Stimulated activated CD8-positive, alpha-beta memory T cell treated with anti-CD3 and anti-CD28 coated beads, Interleukin-15, amount 100 ng/mL, for 48 hours (primary cell): ENCODE measurements around the gene SUSD3.
A peak's percentile ranks its signal among the peaks of the same experiment; 100 is the strongest.

Source experiments
- DNase-seq, 2 donors: peaks; one replicate each; pipeline ENCODE4 v3.0.0-alpha.2; 2020; ENCODE audit warnings: low read depth in 2 of 2

Gene SUSD3

GRCh38 chr9:93052791-93053540 lies 5.5 kb upstream of the SUSD3 start:
- DNase-seq, result no peak

DNA sequence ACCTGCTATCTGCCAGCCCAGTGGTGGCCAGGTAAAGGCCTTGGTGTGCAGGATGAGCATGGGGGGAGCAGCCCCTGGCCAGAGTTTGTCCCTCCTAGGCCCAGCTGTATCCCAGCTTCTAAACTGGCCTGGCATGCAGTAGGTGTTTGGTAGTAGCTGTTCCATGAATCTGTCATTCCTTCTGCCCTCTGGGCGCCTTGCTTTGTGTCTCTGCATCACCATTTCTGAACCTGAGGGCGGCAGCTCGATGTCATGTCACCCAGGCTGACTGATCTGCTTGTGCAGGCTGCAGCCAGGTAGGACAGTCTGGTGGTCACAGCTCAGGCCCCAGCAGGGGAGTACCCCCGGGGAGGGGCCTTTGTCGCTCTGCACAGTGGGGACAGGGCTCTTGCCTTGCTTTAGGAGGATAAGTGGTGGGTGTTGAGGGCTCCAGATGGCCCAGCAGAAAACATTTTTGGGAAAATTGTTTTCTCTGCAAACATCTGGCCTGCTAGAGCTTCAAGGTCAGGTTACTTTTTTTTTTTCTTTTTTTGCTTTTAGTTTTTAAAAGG lies 4.6 kb upstream of the SUSD3 start:
- no peak for DNase-seq

DNA sequence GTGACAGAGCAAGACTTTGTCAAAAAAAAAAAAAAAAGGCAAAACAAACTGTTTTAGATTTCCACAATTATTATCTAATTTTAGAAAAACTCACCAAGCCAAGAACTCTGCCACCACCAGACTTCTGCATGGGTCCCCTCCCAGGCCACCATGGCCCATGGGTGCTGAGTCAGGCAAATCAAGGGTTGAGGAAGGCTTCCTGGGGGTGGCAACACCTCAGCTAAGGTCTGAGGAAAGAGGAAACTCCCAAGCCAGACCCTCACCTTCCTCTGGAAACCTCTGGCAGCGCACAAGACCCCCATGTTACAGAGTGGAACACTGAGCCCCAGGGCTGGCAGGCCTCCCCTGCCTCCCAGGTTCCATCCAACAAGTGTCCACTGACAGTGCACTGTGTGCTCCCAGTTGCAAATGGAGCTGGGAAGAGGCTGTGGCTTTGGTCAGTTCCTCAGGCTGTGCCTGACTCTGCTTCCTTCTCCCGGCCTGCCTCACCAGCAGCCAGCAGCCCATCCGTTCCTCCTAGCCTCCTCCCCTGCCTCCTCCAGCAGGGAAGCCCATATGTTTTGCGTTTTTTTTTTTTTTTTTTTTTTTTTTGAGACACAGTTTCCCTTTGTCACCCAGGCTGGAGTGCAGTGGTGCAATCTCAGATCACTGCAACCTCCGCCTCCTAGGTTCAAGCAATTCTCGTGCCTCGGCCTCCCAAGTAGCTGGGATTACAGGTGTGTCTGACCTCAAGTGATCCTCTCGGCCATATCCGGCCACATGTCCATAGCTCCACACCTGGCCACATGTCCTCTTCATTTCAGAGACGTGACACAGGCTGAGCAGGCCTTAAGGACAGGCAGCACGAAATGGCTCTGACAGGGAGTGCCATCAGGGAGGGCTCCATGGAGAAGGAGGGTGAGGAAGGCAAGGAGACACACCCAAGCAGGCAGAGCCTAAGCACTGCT lies 3.5 kb upstream of the SUSD3 start:
- DNase-seq, result no peak

GRCh38 chr9:93057042-93057702 lies 1.3 kb upstream of the SUSD3 start:
- no peak for DNase-seq

DNA sequence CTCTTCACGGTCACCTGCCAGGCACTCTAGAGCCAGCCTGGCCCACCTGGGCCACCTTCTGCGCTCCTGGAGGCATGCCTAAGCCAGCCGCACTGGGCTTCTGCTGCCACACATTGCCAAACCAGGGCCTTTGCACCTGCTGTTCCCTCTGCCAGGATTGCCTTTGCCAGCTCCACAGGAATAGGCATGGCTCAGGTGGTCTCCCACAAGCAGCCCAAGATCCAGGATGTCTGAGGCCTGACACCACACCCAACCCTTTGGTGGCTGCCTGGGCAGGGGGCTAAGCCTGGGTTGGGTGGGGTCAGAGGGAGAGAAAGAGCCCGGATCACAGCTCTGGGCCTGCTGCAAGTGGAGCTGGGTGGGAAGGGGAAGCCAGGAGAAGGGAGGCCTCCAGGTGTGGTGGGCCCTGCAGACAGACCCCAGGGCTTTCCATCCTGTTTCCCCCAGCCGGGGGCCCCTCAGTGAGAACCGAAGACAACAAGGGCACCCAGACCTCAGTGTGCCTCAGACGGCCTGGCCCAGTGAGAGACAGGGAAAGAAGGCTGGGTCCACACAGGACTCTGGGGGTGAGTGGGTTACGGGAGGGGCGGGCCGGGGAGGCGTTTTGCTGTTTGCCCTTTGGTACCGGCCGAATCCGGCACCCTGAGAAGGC lies 672 bp upstream of the SUSD3 start:
- DNase-seq, result no peak

DNA sequence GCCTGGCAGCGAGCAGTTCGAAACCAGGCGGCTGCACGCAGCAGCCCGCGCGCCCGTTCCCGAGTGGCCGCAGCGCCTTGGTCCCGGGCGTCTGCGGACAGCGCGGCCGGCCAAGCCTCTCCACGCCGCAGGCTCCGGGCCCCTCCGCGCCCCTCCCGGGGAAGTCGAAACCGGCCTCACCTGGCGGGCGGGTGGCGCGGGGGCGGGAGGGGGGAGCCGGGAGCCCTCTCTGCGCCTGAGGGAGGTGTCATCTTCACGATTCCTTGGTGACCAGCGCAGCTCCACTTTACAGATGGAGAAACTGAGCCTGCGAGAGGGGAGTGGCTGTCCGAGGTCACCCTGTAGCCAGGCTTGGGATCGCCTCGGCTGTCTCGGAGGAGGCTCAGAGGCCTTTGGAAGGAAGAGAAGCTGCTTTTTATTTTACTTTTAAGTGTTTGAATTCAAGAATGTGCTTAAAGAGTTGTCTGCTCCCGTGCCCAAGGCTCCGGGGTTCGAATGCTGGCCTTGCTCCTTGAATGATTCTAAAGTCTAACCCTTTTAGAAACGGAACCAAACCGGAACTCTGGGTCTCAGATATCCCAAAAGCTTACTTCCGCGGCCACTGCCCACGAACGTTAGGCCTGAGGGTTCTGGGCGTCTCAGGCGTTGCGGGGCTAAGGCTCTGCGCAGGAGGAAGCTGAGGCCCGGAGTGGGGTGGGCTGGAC lies 662 bp downstream of the SUSD3 start:
- DNase-seq, result no peak

GRCh38 chr9:93059715-93060578 lies 1.4 kb downstream of the SUSD3 start:
- DNase-seq, result no peak

DNA sequence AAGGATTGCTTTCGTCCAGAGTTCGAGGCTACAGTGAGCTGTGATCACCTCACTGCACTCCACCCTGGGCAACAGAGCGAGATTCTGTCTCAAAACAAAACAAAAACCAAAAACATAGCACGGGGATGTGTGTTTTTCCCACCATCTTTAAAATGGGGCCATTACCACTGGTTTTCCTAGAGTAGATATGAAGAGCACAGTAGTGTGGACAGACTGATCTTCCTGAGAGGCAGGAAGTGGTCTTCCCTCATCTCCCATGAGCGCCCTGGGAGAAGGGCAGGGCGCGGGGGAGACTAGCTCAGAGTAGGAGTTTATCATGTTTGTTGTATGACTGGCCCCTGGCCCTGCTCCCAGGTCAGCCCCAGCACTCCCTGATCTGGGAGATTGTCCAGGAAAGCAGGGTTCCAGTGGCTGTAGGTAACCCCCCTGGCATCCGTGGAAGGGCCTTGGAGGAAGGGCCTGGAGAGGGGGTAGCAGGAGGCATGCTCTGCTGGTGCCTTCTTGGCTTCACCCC lies 2.3 kb downstream of the SUSD3 start:
- DNase-seq, result no peak

GRCh38 chr9:93061260-93061751 lies 2.8 kb downstream of the SUSD3 start:
- DNase-seq, result no peak

DNA sequence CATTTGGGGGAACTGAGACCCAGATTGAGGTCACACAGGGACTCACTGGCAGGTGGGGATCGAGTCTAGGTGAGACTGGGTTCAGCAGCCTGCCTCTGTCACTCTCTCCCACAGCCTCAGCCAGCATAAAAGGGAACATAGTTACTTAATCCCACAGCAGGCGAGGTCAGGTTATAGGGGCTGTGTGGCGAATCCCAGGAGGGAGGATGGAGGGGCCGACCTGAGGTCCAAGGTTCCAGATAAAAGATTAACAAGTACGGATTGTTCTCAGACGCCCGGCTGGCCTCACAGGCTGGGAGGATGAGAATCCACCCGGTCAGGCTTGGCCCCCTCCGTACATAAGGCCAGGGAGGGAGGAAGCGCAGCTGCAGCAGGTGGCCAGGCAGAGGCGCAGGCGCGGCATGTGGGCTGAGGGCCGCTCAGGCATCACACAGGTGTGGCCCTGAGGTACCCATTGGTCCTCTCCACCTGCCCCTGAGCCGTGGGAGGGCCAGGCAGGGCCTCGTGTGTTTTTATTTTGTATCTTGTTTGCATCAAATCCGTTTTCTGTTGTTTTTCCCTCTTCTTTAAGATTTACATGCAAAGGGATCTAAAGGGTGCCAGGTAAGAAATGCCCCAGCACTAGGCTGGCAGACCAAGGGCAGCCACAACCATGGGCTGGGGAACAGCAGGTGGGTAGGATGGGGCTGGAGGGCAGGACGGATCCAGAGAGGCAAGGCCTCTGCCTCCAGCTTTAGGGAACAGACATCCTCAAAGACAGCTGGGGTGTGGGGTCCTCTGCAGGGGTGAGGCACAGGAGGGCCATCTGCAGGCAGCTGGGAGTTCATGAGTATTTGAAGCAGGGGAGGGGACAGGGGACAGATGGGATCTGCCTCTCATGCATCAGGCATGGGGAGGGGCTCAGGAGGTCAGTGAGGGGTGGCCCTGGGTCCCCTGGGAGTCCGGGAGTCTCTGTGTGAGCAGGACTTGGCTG lies 3.6 kb downstream of the SUSD3 start:
- no peak for DNase-seq

DNA sequence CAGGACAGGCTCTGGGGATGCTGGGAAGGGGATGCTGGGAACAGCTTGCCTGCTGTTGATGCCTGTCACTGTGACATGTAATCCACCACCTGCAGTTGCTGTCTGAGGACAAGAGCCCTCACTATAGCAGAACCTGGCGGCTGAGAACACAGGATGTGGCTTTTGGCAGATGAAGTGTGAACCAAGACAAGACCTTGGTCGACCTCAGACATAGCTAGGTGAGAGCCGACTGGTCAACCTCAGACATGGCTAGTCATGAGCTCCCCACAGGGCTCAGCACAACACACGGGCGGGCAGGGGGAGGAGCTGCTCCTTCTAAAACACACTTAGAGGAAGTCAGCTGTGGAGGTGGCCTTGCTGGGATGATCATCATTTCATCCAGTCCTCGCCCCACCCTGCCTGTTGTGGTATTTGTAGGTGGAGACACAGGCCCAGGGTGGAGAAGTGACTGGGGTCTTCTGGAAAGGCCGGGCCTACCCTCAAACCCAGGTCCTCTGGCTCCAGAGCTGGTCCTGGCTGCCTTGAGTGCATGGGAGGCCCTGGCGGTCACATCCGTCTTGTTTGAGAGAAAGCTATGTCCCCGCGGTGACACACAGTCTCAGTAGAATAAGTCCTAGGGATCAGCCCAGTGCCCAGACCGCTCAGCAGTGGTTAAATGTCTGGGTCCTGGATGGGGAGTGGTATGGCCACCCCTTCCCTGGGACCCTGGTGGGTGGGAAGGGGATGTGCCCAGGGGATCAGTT lies 6.1 kb downstream of the SUSD3 start:
- DNase-seq, result peak; percentile 85 to 88

DNA sequence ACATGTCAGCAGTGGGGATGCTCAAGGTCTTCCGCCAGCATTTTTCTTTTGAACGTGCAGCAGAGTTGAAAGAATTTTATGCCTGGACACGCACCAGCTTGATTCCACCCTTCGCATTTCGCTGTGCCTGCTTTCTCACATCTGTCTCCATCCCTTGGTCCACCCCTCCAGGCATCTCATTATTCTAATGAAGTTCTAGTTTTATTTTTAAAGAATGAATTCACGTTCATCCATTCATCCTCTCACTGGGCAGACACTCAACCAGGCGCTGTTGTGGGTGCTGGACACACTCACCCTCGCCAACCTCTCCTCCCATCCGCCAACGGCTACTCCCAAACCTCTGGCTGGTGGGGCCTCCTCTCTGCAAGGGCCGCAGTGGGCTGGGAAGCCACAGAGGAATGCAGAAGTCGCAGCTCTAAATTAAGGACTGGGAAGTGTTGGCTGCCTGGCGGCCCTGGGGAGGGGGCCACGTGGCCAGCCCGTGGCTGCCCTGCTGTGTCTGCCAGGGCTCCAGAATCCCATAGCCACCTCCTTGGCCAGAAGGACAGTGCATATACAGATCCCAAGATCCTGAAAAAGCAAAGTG lies 6.7 kb downstream of the SUSD3 start:
- no peak for DNase-seq

GRCh38 chr9:93066978-93067603 lies 8.6 kb downstream of the SUSD3 start:
- no peak for DNase-seq

- DNase-seq, result no peak
These were observed 10.5 kb downstream of the SUSD3 start for GRCh38 chr9:93068956-93069355.

DNA sequence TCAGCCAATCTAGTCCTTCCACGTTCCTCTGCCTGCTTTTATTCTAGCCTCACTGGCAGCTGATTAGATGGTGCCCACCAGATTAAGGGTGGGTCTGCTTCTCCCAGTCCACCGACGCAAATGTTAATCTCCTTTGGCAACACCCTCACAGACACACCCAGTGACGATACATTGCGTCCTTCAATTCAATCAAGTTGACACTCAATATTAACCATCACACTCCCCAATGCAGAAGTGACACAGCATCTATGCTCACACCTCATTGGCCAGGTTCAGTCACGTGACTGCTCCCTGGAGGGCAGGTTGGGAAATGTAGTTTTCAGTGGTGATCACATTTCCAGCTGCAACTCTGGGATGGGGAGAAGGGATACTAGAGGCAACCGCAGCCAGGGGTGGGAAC lies 13.0 kb downstream of the SUSD3 start:
- no peak for DNase-seq

DNA sequence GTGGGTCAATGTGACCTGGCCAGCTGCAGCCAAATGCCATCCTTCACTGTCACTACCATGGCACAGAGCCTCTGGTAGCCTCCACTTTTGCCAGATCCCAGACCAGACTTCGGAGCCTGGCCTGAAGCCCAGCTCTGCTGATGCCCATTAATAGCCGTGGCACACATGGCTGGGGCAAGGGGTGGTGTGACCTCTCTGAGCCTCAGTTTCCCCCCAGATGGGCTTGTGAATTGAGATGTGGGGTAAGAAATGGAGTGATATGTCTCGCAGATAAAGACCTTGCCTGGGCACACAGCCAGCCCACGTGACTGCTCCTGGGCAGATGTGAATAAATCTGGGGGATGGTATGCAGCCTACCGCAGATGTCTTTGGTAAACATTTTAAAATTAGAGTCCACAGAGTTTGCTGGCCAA lies 13.9 kb downstream of the SUSD3 start:
- DNase-seq, result no peak
